ENCODE data around the gene KCNMB4.
"Not testable (repeated sequence)": the region's sequence is repeated elsewhere in the genome, so short reads cannot be mapped to it uniquely, and the experiment has no call there.

The KCNMB4 gene

DNA sequence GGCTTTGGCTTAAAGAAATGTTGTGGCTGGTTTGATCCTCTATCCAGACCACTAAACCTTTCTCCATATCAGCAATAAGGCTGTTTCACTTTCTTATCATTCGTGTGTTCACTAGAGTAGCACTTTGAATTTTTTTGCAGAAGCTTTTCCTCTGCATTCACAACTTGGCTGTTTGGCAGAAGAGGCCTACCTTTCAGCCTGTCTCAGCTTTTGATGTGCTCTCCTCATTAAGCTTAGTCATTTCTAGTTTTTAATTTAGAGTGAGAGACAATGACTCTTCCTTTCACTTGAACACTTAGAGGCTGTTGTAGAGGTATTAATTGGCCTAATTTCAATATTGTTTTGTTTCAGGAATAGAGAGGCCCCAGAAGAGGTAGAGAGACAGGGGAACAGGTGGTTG, 13.8 kb downstream of the KCNMB4 start:
- no peak for DNase-seq

DNA sequence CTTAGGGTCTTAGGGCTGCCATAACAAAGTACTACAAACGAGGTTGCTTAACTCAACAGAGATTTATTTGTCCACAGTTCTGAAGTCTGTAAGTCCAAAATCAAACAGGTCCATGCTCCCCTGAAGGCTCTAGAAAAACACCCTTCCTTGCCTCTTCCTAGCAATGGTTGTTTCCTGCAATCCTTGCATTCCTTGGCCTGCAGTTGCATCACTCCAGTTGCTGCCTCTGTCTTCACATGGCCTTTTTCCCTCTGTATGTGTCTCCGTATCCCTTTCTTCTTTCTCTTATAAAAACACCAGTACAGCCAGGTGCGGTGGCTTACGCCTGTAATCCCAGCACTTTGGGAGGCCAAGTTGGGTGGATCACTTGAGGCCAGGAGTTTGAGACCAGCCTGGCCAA, 17.4 kb downstream of the KCNMB4 start:
- DNase-seq: peak; percentile 31

DNA sequence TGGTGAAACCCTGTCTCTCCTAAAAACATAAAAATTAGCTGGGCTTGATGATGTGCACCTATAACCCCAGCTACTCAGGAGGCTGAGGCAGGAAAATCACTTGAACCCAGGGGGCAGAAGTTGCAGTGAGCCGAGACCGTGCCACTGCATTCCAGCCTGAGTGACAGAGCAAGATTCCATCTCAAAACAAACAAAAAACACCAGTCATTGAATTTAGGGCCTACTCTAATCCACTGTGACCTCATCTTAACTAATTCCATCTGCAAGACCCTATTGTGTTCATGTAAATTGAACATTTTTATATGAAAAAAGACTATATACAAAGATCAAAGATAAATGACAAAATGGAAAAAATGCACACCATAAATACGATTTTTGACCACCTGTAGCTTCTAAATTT, 17.8 kb downstream of the KCNMB4 start:
- no peak for DNase-seq

DNA sequence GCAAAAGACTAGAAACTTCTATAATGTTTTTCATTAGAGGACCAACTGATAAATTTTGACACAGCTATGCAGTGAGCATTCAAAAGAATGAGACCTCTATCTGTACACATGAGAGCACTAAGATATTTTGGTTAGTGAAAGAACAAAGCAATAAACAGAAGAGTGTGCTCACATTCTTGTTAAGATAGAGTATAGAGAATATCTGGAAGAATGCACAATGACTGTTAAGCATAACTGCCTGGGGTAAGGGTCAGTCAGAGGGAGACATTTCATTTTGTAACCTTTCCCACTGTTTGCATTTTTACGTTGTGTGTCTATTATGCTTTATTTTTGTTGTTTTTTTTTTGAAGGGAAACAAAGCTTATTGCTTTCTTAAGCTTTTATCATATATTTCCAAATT, 20.7 kb downstream of the KCNMB4 start:
- no peak for DNase-seq

DNA sequence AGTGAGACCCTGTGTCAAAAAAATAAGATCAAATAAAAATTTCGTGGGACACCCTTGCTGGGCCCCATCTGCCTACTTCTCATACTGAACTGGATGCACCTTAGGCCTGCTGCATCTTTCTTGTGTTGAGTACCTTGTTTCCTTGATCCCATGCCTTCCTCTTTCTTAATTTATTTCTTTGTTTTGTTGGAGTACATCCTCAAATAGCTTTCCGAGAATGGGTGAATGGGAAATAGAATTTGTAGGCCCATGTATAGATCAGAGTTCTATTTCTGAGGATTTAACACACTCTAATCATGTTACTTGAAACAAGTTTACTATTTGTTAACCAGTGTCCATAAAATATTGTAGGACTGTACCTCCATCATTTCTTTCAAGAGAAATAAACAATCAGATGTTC, 23.6 kb downstream of the KCNMB4 start:
- no peak for DNase-seq

DNA sequence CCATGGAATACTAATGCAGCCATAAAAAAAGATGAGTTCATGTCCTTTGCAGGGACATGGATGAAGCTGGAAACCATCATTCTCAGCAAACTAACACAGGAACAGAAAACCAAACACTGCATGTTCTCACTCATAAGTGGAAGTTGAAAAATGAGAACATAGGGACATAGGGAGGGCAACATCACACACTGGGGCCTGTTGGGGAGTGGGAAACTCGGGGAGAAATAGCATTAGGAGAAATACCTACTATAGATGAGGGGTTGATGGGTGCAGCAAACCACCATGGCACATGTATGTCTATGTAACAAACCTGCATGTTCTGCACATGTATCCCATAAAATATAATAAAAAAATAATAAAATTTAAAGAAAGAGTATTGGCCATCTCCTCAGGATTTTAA, 26.5 kb downstream of the KCNMB4 start:
- DNase-seq: not testable (repeated sequence)

DNA sequence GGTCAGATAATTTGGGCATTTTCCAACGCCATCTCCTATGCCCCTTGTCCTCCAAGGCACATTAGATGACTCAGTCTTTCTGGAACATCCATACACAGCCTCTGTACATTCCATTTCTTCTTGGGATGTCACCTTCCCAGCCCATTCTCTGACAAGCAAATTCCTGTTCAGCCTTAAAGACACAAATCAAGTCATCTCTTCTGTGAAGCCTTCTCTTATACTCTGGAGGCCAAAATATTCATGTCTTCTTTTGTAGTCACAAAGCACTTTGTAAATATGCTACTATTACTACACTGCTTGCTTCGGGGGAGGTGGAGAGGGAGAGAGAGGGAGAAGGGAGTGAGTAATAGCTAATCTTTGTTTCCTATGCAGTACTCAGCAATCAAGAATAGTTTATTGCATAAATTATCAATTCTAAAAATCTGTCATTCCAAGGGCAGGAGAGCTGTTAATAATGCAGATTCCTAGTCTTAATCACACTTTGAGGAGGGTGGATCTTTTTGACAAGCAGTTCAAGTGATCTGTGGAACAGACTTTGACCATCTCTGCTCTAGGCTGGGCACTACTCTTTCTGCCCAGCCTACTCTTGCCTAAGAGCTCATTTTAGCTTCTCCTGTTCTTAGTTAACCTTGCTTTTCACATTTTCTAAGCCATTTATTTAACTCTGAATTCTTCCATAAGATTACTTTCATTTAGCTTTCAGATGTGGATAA, 27.9 kb downstream of the KCNMB4 start:
- peak; percentile 90 for DNase-seq

DNA sequence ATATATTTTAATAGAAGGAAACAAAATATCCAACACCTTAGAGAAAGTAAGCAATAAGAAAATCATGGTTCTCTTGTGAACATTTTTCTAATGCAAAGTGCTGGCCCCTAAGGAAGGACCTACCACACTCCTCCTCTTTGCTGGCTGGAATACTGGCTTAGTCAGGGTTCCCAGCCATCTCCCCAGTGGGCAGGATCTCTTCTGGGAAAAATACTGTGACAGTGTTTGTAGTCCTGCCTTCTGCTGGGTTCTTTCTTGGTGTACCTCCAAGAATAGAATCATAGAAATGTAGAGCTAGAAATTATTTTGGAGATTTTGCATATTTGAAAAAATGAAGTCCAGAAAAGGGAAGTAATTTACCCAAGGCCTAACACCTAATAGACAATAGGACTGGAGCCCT, 31.9 kb downstream of the KCNMB4 start:
- DNase-seq: no peak

DNA sequence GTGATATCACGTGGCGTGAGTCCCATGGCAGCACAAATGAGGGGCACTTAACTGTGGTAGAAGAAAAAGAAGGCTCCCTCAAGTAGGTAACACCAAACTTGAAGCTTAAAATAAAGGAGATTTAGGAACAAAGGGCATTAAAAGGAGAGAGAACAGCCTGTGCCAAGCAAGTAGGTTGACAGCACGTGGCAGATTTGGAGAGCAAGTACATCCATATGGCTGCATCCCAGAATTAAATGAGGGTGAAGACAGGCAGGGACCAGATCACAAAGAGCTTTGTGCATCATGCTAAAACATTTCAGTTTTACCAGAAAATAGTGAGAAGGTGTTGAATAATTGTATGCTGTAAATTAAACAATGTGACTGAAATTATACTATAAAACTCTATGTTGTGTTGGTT, 32.8 kb downstream of the KCNMB4 start:
- DNase-seq: no peak

DNA sequence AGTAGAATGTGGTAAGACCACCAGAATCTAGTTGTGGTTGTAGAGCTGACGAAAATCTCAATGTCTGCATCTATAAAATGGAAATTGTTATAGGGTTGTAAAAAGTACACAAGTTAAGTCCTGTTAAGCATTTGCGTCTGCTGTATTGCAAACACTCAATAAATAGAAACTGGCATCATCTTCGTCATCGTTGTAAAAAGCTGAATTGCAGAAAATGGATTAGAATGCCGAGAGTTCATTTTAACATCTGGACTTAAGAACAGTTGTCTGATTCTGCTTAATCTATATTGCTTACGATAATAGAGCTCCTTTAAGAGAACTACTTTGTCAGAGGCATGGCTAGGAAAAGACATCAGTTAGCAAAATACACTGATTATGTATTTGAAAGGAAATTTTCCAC, 33.2 kb downstream of the KCNMB4 start:
- DNase-seq: no peak

DNA sequence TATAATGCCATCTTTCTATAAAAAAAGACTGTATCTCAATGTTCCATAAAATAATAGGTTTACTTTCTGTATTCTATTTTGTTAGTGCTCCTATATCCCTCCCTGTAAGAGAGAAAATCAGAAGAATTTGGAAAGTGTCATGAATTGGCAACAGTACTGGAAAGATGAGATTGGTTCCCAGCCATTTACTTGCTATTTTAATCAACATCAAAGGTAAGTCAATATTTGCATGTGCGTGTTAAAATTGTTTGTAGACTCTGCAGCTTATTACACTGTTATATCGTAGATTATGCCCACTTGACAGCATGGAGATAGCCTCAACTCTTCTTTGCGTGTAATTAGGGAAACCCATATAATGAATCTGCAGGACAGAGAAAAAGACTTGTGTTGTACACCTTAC, 34.0 kb downstream of the KCNMB4 start:
- no peak for DNase-seq

DNA sequence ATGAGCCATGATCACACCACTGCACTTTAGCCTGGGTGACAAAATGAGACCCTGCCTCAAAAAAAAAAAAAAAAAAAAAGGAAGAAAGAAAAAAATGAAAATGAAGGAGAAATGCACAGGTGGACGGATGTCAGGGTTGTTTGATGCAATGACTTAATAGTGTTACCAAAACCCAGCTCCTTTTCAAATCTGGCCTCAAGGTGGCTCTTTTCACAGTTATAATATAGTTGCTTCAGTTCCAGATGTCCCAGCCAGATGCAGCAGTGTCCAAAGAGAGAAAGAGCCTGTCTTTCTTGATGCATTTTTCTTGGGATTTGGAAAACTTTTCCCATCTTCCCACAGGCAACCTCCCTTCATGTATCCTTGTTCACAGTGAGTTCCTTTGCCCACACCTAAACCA, 36.5 kb downstream of the KCNMB4 start:
- no peak for DNase-seq

DNA sequence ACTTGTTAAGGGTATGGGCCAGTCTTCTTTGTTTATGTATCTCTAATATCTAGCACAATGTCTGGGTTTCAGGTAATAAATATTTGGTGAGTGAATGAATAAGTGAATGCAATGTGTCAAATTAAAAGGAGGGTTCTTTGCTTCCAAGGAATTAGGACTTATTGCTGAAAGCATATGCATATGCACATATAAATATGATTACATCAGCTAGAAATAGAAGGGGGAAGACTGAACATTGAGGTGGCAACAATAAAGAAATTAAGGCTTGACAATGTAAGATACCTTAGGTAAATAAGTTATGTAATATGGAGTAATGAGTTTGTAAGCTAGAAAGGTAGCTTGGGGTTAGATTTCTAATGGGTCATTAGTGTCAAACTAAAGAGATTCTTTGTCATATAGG, 37.7 kb downstream of the KCNMB4 start:
- DNase-seq: no peak

DNA sequence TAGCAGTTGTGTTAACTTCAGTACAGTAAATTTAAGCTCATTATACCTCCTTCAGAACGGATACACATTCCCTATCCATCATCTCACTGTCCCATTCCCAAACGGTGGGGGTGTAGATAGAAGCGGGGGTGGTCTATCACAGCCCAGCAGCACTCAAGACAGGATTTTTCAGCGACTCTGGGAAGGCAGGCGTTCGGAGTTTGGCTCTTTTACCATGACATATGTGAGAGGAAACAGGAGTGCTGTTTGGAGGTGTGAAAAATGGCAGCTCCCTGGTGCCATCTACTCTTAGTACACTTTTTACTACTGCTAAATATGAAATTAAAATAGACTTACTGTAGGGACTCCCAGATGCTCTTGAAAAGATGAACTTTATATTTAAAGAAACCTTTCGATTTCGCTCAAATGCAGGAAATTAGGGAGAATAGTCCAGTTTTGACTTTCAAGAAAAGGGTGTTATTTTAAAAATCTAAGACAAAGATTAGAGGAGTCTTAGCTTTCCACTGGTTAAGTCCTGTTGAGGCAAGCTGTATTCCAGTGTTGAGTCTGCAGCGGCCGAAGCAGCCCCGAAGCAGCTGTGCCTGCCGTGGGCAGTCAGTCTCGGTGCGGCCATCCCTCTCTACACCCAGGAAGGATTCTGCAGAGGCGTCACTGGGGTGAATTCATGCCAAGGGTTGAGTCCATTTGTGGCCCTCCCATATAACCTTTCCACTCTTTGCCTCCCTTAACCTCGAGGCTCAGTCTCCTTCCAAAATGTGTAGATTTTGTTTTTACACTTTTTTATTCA, 42.1 kb downstream of the KCNMB4 start:
- DNase-seq: no peak

DNA sequence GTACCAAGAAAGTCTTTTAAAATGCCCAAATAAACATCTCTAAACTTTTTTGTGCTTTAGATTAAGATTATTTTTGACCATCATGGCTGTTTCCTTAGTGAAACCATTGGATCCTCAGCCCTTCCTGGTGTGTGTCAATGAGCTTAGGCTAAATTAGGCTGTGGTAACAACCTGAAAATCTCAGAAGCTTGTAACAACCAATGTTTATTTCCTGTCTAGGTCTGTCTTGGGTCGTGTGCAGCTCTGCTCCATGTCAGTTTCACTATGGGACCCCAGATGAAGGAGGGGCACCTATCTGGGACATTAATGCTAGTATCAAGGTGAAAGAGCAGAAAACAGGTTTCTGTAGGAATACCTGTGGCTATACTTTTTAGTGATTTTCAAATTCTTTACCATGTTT, 49.9 kb downstream of the KCNMB4 start:
- DNase-seq: no peak

DNA sequence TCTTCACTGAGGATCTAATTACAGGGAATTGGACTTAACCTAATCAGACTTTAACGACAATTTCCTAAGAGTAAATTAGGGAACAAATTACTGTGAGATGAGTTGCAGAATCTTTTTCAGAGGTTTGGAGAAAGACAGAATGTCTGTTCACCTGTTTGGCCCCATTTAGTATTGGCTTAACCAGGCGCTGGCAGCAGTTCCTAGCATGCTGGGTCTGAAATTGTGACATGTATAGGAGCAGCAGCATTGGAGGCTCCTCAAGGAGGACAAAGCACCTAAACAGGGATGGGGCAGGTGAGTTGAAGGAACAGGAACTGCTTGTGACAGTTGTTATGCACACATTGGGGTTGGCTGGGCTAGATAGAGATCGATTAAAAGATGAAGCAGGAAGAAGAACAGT, 51.0 kb downstream of the KCNMB4 start:
- no peak for DNase-seq

DNA sequence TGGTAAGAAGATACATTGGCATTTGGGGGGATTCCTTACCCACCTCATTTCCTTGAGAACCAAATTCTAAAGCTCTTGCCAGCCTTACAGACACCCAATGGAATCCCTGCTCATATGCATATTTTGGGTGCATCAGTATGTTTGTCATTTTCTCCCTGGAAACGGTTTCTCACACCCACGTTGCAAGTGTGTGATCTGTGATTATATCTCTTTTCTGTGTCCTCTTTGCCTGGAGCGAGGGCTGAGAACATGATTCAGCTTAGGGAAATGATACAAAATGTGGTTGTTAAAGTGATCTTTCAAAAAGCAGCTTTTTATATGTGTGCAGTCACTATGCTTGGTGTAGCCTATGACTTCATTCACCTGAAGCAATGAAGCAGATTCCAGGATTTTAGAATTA, 52.0 kb downstream of the KCNMB4 start:
- peak; percentile 16 for DNase-seq

DNA sequence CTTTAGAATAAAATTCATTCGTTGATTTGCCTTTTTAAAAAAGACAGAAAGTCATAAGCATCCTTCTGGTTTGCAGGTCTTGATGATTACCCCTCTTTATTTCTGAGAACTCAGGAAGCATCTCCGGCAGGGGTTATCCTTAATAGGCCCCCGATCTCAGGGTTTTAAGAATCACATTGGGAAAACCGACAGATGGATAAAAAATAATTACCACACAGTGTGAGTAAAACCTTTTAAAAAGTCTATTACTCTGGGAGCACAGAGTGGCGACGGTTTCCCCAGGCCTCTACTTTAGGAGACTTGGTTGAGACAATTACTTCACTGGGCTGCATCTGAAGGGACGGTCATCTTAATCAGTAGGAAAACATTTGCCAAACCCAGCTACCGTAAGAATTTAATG, 56.5 kb downstream of the KCNMB4 start:
- no peak for DNase-seq

DNA sequence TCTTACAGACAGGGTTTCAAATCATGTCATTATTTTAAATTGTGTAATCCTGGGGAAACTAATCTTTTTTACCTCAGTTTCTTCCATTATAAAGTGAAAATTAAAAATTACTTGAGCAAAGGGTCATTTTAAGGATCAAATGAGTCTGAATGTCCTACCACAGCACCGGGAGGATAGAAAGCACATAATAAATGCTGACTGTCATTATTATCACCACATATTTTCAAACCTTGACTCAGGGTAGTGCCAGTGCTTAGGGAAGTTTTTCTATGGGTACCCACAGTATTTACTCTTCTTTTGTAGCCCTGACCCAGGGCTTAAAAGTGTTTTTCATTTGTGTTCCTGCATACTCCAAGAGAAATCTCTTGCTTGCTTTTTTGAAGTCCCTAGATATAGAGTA, 60.5 kb downstream of the KCNMB4 start:
- DNase-seq: no peak

DNA sequence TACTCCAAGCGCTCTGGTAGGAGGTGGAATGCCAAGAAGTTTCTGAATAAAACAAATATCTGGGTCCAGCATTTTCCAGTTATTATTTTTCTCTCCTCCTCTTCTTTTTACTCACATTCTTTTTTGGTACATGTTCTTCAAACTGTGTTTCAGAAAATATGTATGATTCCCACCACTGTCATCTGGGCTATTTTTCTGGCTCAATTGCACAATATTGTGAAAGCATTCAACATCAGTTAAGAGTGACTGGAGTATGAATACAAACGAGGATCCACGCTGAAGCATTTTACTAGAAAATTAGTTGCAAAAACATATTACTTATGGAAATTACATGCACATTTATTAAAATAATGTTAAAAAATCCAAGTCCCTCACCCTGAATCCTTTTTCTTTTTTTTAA, 61.5 kb downstream of the KCNMB4 start:
- peak; percentile 34 for DNase-seq

DNA sequence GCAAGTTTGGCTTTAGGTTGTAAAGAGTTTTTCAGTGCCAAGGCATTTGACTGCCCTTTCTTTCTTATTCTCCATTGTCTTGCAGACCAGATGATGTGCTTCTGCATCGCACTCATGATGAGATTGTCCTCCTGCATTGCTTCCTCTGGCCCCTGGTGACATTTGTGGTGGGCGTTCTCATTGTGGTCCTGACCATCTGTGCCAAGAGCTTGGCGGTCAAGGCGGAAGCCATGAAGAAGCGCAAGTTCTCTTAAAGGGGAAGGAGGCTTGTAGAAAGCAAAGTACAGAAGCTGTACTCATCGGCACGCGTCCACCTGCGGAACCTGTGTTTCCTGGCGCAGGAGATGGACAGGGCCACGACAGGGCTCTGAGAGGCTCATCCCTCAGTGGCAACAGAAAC, 64.3 kb downstream of the KCNMB4 start:
- no peak for DNase-seq

DNA sequence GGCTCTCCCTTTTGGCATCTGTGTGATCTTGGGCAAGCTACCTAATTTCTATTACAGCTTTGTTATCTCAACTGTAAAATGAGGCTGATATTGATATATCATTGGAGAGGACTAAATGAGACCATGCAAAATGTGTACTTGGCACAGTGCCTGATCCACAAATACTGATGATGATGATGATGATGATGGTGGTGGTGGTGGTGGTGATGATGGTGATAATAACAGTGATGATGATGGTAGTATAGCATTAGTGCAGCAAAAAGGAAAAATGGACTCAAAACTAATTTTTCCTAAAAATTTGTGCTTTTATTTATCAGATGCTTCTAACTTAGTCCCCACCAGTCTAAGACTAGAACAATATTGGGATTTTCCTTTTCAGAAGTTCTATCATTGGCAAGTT, 70.7 kb downstream of the KCNMB4 start:
- DNase-seq: no peak

DNA sequence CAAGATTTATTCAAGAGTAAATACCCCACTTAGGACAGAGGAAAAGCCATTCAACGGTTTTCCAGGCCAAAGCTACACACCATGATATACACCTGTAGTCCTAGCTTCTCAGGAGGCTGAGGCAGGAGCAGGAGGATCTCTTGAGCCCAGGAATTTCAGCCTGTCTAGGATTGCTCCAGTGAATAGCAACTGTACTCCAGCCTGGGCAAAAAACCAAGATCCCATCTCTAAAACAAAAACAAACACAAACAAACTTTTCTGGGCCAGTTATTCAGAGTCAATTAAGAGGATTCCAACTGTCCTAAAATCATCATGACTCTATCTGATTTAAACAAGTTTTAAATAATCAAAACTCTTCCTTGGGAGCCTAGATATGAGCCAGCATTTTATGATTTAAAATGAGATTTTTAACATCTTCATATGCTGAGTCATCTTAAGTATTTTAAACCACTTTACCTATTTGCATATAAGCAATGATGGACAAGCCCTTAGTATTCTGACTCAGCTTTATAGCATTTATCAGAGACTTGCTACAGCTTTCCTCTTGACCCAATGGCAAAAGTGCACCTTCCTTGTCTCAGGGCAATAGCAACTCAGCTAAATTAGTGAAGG, 77.1 kb downstream of the KCNMB4 start:
- DNase-seq: peak; percentile 59

DNA sequence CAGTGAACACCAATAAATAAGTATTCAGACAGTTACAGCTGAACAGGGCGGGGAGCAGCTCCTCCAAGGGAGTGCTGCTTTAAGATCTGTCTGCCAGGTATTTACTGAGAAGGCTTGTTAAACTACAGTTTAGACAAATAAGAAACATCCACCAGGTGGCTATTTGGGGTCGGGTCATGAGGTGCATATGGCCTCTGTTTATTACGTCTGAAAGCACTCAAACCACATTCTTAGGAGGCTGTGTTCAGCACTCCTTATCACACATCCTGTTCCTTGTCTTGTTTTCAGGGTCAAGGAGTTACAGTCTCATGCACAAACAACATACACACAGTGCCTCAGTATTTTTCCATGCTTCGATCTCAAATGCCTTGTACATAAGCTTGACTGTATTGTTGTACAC, 78.8 kb downstream of the KCNMB4 start:
- DNase-seq: no peak
